Ishikawa (cell line): ENCODE measurements around the gene TRPM2.

ENCODE experiments used
- CEBPB ChIP-seq: IDR thresholded peaks from 2 replicates; pipeline ENCODE4 v1.6.1; 2012
- CREB1 ChIP-seq: IDR thresholded peaks from 2 replicates; pipeline ENCODE4 v1.6.1; 2012; ENCODE audit warnings: low read depth
- EGR1 ChIP-seq: IDR thresholded peaks from 2 replicates; pipeline ENCODE4 v1.6.1; 2012
- EP300 ChIP-seq: IDR thresholded peaks from 2 replicates; pipeline ENCODE4 v1.6.1; 2012; ENCODE audit warnings: borderline replicate concordance
- FOXM1 ChIP-seq: IDR thresholded peaks from 2 replicates; pipeline ENCODE4 v1.6.1; 2012; ENCODE audit warnings: low read depth, borderline replicate concordance
- NFIC ChIP-seq: IDR thresholded peaks from 2 replicates; pipeline ENCODE4 v1.6.1; 2012
- RAD21 ChIP-seq: IDR thresholded peaks from 2 replicates; pipeline ENCODE4 v1.6.1; 2012; ENCODE audit warnings: low read depth
- TAF1 ChIP-seq: IDR thresholded peaks from 2 replicates; pipeline ENCODE4 v1.6.1; 2012; ENCODE audit warnings: low read depth, mild to moderate bottlenecking
- TCF12 ChIP-seq: IDR thresholded peaks from 2 replicates; pipeline ENCODE4 v1.6.1; 2012; ENCODE audit warnings: low read depth
- TEAD4 ChIP-seq: IDR thresholded peaks from 2 replicates; pipeline ENCODE4 v1.6.1; 2012
- YY1 ChIP-seq: IDR thresholded peaks from 2 replicates; pipeline ENCODE4 v1.6.1; 2012; ENCODE audit warnings: low read depth
- ZBTB7A ChIP-seq: IDR thresholded peaks from 2 replicates; pipeline ENCODE4 v1.6.1; 2012; ENCODE audit warnings: low read depth
- TF ChIP-seq, protein P1 (sequence below): IDR thresholded peaks from 2 replicates; pipeline ENCODE4 v1.6.1; 2012
- TF ChIP-seq, protein P2 (sequence below): IDR thresholded peaks from 2 replicates; pipeline ENCODE4 v1.6.1; 2012; ENCODE audit warnings: low read depth, mild to moderate bottlenecking
- TF ChIP-seq, protein P3 (sequence below): IDR thresholded peaks from 2 replicates; pipeline ENCODE4 v1.6.1; 2012

The TRPM2 gene

DNA sequence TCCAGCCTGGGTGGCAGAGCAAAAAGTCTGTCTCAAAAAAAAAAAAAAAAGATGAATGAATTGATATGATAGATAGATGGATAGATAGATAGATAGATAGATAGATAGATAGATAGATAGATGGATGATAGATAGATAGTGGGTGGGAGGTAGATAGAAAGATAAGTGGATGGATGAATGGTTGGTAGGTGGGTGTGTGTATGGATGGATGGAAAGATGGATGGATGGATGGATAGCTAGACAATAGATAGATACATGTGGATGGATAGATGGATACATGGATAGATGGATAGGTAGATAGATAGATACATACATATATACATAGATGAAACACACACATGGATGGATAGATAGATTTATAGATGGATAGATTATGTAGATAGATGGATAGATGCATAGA, 28.5 kb downstream of the TRPM2 start:
- TF ChIP-seq FOXM1 (no peak), TEAD4 (no peak), TCF12 (no peak), EP300 (no peak), CREB1 (no peak)

DNA sequence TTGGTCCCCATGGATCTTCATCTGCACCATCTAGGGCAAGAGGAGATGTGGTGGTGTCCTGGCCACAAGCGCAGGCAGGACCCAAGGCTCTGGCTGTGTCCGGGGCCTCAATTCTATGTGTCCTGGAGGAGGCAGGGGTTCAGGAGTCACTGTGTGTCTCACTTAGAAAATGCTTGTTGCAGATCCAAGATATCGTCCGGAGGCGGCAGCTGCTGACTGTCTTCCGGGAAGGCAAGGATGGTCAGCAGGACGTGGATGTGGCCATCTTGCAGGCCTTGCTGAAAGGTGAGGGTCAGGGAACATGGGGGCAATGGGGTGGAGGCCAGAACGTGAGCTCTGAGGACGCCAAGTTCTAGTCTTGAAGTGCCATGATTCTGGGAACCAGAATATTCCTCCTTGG, 29.1 kb downstream of the TRPM2 start:
- no peak for TF ChIP-seq ZBTB7A
- TF ChIP-seq, protein P1, sequence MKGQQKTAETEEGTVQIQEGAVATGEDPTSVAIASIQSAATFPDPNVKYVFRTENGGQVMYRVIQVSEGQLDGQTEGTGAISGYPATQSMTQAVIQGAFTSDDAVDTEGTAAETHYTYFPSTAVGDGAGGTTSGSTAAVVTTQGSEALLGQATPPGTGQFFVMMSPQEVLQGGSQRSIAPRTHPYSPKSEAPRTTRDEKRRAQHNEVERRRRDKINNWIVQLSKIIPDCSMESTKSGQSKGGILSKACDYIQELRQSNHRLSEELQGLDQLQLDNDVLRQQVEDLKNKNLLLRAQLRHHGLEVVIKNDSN, result no peak
- no peak for TF ChIP-seq RAD21
- no peak for TF ChIP-seq YY1
- no peak for TF ChIP-seq TCF12
- no peak for TF ChIP-seq CREB1
- TF ChIP-seq, protein P2, sequence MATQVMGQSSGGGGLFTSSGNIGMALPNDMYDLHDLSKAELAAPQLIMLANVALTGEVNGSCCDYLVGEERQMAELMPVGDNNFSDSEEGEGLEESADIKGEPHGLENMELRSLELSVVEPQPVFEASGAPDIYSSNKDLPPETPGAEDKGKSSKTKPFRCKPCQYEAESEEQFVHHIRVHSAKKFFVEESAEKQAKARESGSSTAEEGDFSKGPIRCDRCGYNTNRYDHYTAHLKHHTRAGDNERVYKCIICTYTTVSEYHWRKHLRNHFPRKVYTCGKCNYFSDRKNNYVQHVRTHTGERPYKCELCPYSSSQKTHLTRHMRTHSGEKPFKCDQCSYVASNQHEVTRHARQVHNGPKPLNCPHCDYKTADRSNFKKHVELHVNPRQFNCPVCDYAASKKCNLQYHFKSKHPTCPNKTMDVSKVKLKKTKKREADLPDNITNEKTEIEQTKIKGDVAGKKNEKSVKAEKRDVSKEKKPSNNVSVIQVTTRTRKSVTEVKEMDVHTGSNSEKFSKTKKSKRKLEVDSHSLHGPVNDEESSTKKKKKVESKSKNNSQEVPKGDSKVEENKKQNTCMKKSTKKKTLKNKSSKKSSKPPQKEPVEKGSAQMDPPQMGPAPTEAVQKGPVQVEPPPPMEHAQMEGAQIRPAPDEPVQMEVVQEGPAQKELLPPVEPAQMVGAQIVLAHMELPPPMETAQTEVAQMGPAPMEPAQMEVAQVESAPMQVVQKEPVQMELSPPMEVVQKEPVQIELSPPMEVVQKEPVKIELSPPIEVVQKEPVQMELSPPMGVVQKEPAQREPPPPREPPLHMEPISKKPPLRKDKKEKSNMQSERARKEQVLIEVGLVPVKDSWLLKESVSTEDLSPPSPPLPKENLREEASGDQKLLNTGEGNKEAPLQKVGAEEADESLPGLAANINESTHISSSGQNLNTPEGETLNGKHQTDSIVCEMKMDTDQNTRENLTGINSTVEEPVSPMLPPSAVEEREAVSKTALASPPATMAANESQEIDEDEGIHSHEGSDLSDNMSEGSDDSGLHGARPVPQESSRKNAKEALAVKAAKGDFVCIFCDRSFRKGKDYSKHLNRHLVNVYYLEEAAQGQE, result no peak
- TF ChIP-seq, protein P3, sequence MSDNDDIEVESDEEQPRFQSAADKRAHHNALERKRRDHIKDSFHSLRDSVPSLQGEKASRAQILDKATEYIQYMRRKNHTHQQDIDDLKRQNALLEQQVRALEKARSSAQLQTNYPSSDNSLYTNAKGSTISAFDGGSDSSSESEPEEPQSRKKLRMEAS, result no peak
- no peak for TF ChIP-seq TEAD4
- TF ChIP-seq EP300, result no peak
- no peak for TF ChIP-seq EGR1
- TF ChIP-seq FOXM1, result no peak
- TF ChIP-seq CEBPB, result no peak
- no peak for TF ChIP-seq NFIC
- TF ChIP-seq TAF1, result no peak

DNA sequence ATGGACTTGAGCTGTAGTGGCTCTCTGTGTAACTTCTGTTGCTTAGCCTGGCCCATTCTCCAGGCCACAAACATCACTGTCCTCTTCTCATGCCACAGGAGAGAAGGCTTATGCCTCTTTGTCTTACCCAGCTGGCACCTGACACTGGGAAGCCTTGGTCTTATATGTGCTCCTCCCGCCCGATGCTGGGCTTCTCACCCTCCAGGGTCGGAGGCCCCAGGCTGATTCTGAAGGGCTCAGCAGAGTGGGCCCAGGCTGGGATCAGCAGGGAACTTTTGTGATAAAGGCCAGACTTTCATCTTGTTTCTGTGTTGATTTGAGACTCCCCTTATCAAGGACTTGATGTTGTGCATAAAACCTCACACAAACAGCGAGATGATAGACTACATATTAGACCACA, 29.8 kb downstream of the TRPM2 start:
- TF ChIP-seq TAF1, result no peak
- no peak for TF ChIP-seq EGR1

DNA sequence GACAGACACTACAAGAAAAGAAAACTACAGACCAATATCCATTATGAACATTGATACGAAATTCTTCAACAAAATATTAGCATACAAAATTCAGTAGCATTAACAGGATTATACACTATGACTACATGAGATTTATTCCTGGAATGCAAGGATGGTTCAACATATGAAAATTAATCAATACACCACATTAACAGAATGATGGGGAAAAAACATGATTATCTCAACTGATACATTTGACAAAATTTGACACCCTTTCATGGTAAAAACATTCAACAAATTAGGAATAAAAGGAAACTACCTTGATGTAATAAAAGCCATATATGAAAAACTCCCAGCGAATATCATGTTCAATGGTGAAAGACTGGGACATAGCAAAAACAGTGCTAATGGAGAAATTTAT, 31.5 kb downstream of the TRPM2 start:
- TF ChIP-seq TAF1 (no peak), TCF12 (no peak), CREB1 (no peak), FOXM1 (no peak), EP300 (no peak), ZBTB7A (no peak), CEBPB (no peak), NFIC (no peak)
- TF ChIP-seq, protein P3, result no peak
- TF ChIP-seq, protein P2, result no peak
- TF ChIP-seq, protein P1, result no peak

DNA sequence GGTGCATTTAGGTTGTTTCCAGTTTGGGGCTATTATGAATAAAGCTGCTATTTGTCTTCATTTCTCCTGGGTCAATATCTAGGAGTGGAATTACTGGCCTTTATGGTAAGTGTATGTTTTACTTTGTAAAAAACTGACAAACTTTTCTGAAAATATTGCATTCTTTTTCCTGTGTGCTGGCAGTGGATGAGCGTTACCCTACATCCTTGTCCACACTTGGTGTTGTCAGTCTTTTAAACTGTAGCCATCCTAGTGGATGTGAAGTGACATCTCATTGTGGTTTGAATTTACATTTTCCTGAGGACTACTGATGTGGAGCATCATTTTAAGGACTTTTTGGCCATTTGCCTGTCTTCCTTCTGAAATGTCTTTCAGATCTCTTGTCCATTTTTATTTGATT, 35.9 kb downstream of the TRPM2 start:
- TF ChIP-seq, protein P2, result no peak
- TF ChIP-seq TAF1 (no peak), EP300 (no peak), CREB1 (no peak), RAD21 (no peak), TEAD4 (no peak), FOXM1 (no peak), CEBPB (no peak), YY1 (no peak), NFIC (no peak), ZBTB7A (no peak), TCF12 (no peak), EGR1 (no peak)
- TF ChIP-seq, protein P3, result no peak
